ENCODE results near the gene TMPRSS6.

GRCh38 chr22:37126383-37126782 is 16.9 kb upstream of the TMPRSS6 start:
- TF ChIP-seq, protein P1, sequence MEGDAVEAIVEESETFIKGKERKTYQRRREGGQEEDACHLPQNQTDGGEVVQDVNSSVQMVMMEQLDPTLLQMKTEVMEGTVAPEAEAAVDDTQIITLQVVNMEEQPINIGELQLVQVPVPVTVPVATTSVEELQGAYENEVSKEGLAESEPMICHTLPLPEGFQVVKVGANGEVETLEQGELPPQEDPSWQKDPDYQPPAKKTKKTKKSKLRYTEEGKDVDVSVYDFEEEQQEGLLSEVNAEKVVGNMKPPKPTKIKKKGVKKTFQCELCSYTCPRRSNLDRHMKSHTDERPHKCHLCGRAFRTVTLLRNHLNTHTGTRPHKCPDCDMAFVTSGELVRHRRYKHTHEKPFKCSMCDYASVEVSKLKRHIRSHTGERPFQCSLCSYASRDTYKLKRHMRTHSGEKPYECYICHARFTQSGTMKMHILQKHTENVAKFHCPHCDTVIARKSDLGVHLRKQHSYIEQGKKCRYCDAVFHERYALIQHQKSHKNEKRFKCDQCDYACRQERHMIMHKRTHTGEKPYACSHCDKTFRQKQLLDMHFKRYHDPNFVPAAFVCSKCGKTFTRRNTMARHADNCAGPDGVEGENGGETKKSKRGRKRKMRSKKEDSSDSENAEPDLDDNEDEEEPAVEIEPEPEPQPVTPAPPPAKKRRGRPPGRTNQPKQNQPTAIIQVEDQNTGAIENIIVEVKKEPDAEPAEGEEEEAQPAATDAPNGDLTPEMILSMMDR (IDR thresholded peaks at IDR 0.05) = no peak
- TF ChIP-seq POLR2A (IDR thresholded peaks at IDR 0.05) = no peak
